ENCODE data around the gene MARS1.

MARS1 gene

GRCh38 chr12:57461917-57462250 is 26.0 kb upstream of the MARS1 start:
- DNase-seq (ENCODE audit: insufficient read length, low spot score): no peak
- TF ChIP-seq POLR2A (IDR thresholded peaks at IDR 0.05; ENCODE audit: low read depth, low read length): no peak
- FAIRE-seq: no peak

GRCh38 chr12:57462251-57462911 is 25.5 kb upstream of the MARS1 start:
- TF ChIP-seq POLR2A (IDR thresholded peaks at IDR 0.05; ENCODE audit: low read depth, low read length): no peak
- FAIRE-seq: no peak
- peak; percentile 95 for DNase-seq (ENCODE audit: insufficient read length, low spot score)

- FAIRE-seq (no peak), DNase-seq (ENCODE audit: insufficient read length, low spot score) (no peak)
- TF ChIP-seq POLR2A (IDR thresholded peaks at IDR 0.05; ENCODE audit: low read depth, low read length): no peak
These were observed 25.0 kb upstream of the MARS1 start for GRCh38 chr12:57462912-57463253.

GRCh38 chr12:57464569-57464968 is 23.3 kb upstream of the MARS1 start:
- no peak for DNase-seq (ENCODE audit: insufficient read length, low spot score)
- TF ChIP-seq POLR2A (IDR thresholded peaks at IDR 0.05; ENCODE audit: low read depth, low read length): no peak
- FAIRE-seq: no peak

- FAIRE-seq (no peak), DNase-seq (ENCODE audit: insufficient read length, low spot score) (no peak)
- TF ChIP-seq POLR2A (IDR thresholded peaks at IDR 0.05; ENCODE audit: low read depth, low read length): no peak
These were observed 22.7 kb upstream of the MARS1 start for GRCh38 chr12:57465030-57465746.

- TF ChIP-seq POLR2A (IDR thresholded peaks at IDR 0.05; ENCODE audit: low read depth, low read length): no peak
- no peak for FAIRE-seq
- no peak for DNase-seq (ENCODE audit: insufficient read length, low spot score)
These were observed 21.9 kb upstream of the MARS1 start for GRCh38 chr12:57465747-57466505.

GRCh38 chr12:57467212-57467874 is 20.5 kb upstream of the MARS1 start:
- no peak for FAIRE-seq
- no peak for TF ChIP-seq POLR2A (IDR thresholded peaks at IDR 0.05; ENCODE audit: low read depth, low read length)
- no peak for DNase-seq (ENCODE audit: insufficient read length, low spot score)

- TF ChIP-seq POLR2A (IDR thresholded peaks at IDR 0.05; ENCODE audit: low read depth, low read length): no peak
- FAIRE-seq (no peak), DNase-seq (ENCODE audit: insufficient read length, low spot score) (no peak)
These were observed 20.0 kb upstream of the MARS1 start for GRCh38 chr12:57467915-57468314.

GRCh38 chr12:57469296-57470164 is 18.3 kb upstream of the MARS1 start:
- no peak for FAIRE-seq
- DNase-seq (ENCODE audit: insufficient read length, low spot score): no peak
- TF ChIP-seq POLR2A (IDR thresholded peaks at IDR 0.05; ENCODE audit: low read depth, low read length): no peak

GRCh38 chr12:57470286-57470969 is 17.4 kb upstream of the MARS1 start:
- FAIRE-seq: no peak
- no peak for DNase-seq (ENCODE audit: insufficient read length, low spot score)
- TF ChIP-seq POLR2A (IDR thresholded peaks at IDR 0.05; ENCODE audit: low read depth, low read length): no peak

GRCh38 chr12:57470970-57471656 is 16.8 kb upstream of the MARS1 start:
- TF ChIP-seq POLR2A (IDR thresholded peaks at IDR 0.05; ENCODE audit: low read depth, low read length): no peak
- no peak for DNase-seq (ENCODE audit: insufficient read length, low spot score)
- FAIRE-seq: no peak

GRCh38 chr12:57471661-57472060 is 16.2 kb upstream of the MARS1 start:
- no peak for FAIRE-seq
- DNase-seq (ENCODE audit: insufficient read length, low spot score): no peak
- no peak for TF ChIP-seq POLR2A (IDR thresholded peaks at IDR 0.05; ENCODE audit: low read depth, low read length)

Data from H54 (cell line).